Coronary artery (tissue), 2 donors: Measurements from ENCODE around the gene ITFG2.
"Not testable (repeated sequence)": the region's sequence is repeated elsewhere in the genome, so short reads cannot be mapped to it uniquely, and the experiment has no call there.

Experiments
- DNase-seq: peaks from one replicate; pipeline ENCODE4 v3.0.0-alpha.2; 2017; ENCODE audit warnings: low spot score
- H3K27ac ChIP-seq, 2 donors: fragments of 200-600 bp; sonication (generic); one replicate each; pipeline ENCODE4 v1.5.1; 2016 to 2019
- H3K4me3 ChIP-seq: fragments of 200-600 bp; sonication (generic); 2 replicates; pipeline ENCODE4 v1.5.1; 2016; ENCODE audit warnings: mild to moderate bottlenecking, moderate library complexity
- CTCF ChIP-seq: fragments of 200-600 bp; sonication (generic); IDR thresholded peaks from one replicate; pipeline ENCODE4 v1.5.1; 2019; ENCODE audit warnings: antibody characterized with exemption

Gene ITFG2

GRCh38 chr12:2812290-2813213 is at the start of gene ITFG2:
Gene ITFG2, plus strand, starts transcription at chr12:2812668. Its CDS starts 93 bp downstream, at chr12:2812761.
- H3K4me3 ChIP-seq = peak within 1 kb of the TSS; percentile 98
- peak; percentile 98 for DNase-seq
- no peak for TF ChIP-seq CTCF
- peak within 1 kb of the TSS; percentile 85 to 99 for H3K27ac ChIP-seq

GRCh38 chr12:2764398-2764797 is 48.1 kb upstream of the ITFG2 start:
- no peak for DNase-seq
- no peak for TF ChIP-seq CTCF
- H3K4me3 ChIP-seq = no peak overlapping the region
- H3K27ac ChIP-seq = no peak overlapping the region

GRCh38 chr12:2765052-2765451 is 47.4 kb upstream of the ITFG2 start:
- DNase-seq = no peak
- Histone ChIP-seq H3K27ac (no peak overlapping the region), H3K4me3 (no peak overlapping the region)
- no peak for TF ChIP-seq CTCF

GRCh38 chr12:2765608-2766007 is 46.9 kb upstream of the ITFG2 start:
- no peak overlapping the region for H3K27ac ChIP-seq
- no peak for TF ChIP-seq CTCF

GRCh38 chr12:2768224-2768961 is 44.1 kb upstream of the ITFG2 start:
- H3K4me3 ChIP-seq = no peak overlapping the region
- DNase-seq = no peak
- no peak for TF ChIP-seq CTCF
- H3K27ac ChIP-seq = no peak overlapping the region

More at GRCh38 chr12:2765608-2766007, 46.9 kb upstream of the ITFG2 start:
- no peak for DNase-seq
- H3K4me3 ChIP-seq = no peak overlapping the region

- no peak for DNase-seq
- H3K4me3 ChIP-seq = no peak overlapping the region
- H3K27ac ChIP-seq = no peak overlapping the region
- TF ChIP-seq CTCF = no peak
Measured at GRCh38 chr12:2769866-2770533, 42.5 kb upstream of the ITFG2 start.

- H3K27ac ChIP-seq, H3K4me3 ChIP-seq, DNase-seq: not testable (repeated sequence)
Measured at GRCh38 chr12:2770544-2770943, 41.9 kb upstream of the ITFG2 start.
